Measurements from ENCODE around the gene MMAA.
"Not testable (repeated sequence)": the region's sequence is repeated elsewhere in the genome, so short reads cannot be mapped to it uniquely, and the experiment has no call there.

MMAA gene

GRCh38 chr4:145618932-145619638 lies at the start of gene MMAA:
MMAA (plus strand) TSS chr4:145619385; CDS start chr4:145639140, 19,755 bp downstream.
- DNase-seq, result peak; percentile 95

GRCh38 chr4:145574546-145574945 lies 44.6 kb upstream of the MMAA start:
- not testable (repeated sequence) for DNase-seq

- no peak for DNase-seq
Measured at GRCh38 chr4:145580906-145581305, 38.3 kb upstream of the MMAA start.

DNA sequence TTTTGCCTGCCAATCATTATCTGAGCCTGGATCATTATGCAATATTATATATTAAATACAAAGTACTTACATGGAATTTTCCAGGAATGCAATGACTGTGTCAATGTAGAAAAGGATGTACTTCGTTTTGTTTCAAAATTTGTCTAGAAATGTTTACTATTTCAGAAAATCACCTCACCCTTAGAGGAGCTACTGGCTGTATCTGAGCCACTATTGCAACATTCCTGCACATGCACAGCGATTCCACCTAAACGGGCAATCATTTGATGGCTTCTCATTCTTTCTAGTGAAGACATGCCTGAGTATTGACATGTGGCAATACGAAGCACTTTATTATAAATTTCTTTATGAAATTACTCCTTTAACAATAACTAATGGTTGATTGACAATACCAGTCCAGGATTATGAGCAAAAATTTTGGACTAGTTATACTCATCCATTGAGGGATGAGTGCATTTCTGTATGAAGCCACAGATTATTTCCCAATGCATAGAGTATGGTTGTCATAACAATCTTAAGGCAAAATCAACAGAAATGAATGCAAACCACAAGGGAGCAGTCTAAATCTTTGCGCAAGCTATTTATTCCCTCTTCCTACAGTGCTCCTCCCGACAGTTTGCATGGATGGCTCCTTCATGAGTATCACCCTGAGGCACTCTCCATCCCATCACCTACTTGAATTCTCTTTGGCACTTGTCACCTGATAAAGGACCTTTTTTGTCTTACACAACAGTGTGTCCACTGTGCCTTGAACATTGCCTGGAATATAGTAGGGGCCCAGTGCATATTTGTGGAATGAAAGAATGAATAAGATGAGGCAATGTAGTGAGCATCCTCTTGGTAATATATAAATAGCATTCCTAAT lies 35.8 kb upstream of the MMAA start:
- no peak for DNase-seq

GRCh38 chr4:145587088-145587754 lies 32.0 kb upstream of the MMAA start:
- no peak for DNase-seq

GRCh38 chr4:145589381-145589780 lies 29.8 kb upstream of the MMAA start:
- not testable (repeated sequence) for DNase-seq

DNA sequence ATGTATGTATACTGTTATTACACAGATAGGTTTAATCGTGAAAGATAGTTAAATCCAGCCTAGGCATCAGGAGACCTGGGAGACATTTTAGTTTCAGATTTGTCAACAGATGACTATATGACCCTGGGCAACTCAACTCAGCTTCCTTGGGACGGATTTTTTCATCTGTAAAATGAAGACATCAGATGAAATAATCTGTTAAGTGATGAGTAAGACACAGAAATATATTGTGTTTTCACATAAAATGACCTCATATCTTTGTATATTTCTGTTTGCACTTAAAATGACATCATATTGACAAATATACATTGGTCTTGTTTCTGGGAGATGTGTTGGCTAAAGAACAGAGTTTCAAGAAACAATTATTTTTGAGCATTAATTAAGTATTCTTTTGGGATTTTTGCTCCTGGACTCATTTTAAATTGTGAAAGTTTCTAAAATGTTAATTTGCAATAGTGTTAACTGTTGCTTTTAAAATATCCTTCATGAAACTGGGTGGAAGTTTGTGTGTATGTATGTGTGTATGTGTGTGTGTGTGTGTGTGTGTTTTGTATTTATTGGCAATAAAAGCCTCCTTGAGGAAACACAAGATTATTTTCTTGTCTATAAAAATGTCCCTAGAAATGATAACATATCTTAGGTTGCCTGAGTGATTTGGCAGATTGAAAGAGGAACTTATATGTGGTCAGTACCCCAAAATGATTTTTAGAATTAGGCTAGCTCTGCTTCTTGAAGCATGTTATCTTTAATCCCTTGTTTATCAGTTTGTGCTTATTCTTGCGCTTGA lies 29.1 kb upstream of the MMAA start:
- DNase-seq, result no peak

GRCh38 chr4:145602129-145602760 lies 16.9 kb upstream of the MMAA start:
- DNase-seq, result no peak

DNA sequence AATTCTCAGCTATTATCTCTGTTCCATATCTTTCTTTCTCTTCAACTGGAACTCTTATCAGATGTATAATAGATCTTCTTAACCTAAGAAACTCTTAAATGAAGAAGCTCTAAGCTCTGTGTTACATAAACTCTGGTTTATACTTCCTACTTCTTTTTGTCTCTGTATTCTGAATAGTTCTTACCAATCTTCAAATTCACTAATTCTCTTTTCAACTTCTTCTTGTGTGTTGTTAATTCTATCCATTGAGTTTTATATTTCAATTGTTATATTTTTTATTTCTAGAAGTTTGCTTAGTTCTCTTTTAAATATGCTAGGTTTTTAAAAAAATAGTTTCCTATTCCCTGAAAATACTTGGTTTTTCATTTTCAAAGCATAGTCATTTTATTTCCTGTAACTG lies 13.2 kb upstream of the MMAA start:
- no peak for DNase-seq

DNA sequence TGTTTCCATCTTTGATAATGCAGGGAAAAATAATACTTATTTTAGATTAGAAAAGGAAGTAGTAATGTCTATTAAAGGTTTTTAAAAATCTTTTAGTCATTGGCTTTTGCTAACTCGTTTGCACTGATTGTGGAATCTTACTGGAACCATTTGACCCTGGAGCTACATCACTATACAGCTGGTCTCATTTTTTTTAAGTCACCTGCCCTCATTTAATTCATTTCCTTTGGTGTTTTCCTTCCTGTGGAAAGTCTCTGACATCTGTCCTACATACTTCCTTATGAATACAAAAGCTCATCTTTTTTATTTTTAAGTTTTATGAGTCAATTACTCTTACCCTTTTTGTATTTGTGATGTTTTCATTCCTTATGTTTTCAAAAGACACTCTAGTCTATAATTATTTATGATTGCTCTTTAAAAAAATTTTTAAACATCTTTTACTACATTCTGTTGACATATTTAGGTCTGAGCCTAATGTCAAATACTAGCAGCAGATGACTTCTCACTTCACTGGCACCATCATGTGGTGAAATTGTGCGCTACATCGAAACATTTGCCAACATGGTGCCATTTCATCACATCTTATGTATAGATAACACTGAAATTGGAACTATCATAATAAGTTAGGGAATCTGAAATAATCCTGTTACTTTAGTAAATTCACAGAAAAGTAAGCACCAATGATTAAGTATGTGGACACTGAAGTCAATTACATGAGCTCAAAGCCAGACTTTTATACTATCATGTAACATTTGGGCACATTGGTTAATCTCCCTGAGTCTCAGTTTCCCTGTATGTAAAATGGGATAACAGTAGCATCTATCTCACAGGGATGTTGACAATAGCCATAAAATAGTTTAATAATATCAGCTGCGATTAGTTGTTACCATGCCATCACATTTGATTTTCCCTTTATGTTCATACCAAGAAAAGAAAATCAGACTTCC lies 9.4 kb upstream of the MMAA start:
- peak; percentile 69 for DNase-seq

- no peak for DNase-seq
Measured at GRCh38 chr4:145613566-145614232, 5.5 kb upstream of the MMAA start.

DNA sequence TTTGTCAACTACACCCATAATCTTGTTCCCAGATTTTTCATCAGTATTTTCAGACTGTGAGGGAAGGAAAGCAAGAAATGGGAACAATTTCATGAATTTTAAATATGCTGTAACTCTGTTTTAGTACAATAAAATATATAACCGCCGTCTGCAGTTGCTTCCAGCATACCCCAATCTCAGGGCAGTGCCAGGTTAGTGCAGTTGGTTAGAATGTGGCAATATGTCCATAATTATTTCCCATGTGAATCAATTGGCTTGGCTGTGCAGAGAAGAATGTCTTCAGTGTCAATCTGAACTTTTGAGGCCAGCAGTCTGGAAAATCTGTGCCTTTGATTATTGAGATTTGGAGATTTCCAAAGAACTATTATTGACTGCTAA lies 5.0 kb upstream of the MMAA start:
- DNase-seq, result no peak

- peak; percentile 10 for DNase-seq
Measured at GRCh38 chr4:145618210-145618931, 814 bp upstream of the MMAA start.

- DNase-seq, result peak; percentile 36
Measured at GRCh38 chr4:145619639-145619996, 433 bp downstream of the MMAA start.

DNA sequence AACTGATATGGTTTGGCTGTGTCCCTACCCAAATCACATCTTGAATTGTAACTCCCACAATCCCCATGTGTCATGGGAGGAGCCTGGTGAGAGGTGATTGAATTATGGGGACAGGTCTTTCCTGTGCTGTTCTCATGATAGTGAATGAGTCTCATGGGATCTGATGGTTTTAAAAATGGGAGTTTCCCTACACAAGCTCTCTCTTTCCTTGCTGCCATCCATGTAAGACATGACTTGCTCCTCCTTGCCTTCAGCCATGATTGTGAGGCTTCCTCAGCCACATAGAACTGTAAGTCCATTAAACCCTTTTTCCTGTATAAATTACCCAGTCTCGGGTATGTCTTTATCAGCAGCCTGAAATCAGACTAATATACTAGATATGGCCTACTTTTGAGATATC lies 2.9 kb downstream of the MMAA start:
- DNase-seq, result not testable (repeated sequence)

- no peak for DNase-seq
Measured at GRCh38 chr4:145623831-145624230, 4.6 kb downstream of the MMAA start.

DNA sequence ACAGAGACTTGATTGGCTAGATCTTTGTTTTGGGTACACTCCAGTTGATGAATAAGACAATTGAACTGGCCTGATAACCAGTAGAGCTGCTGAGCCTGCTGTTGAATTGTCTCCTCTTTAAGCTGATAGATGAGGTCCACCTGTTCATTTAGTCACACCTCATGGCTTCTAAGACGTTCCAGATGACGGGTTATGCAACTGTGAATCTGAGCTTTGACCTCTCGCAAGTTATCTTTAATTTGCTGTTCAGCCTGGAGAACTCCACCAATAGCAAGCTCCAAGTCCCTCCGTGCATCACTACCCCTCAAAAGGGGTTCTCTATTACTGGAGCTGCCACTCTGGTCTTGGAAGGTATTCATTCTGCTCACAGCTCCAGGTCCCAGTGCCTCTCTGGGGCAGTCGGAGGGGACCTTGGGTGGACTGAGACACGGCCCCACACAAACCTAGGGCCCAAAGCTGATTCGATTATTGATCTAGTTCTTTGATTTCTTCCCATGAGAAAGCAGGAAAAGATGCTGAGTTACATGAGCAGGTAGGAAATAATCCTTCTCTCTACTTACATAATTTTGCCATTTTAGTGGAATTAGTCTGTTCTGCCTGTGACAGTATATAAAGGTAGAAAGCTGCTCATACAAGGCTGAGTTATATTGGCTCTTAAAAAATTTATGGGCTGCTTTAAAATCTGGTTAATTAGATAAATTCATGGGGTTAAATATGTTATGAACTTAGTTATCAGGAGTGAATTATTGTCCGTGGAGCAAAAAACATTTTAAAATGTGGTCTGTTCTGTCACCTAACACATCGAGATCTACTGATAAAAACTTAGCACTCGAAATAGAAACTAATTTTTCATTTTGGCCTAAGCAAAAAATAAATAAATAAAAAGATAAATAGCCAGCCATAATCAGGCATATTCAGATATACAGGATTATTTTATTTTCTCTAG lies 6.8 kb downstream of the MMAA start:
- no peak for DNase-seq

DNA sequence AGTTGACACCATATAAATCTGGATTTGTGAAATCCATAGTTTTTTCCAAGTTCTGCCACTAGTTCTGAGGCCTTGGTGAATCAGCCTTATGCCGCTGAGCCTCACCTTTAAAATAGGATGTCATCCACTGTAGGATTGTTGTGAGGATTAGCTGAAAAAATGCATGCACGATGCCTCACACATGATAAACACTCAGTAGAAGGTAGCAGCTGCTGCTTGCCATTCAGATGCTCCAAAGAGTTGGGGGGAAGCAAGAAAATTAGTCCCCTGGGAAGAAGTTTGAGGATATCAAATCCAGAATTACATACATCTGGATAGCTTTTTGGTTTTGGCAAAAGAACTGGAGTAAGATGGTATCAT lies 7.4 kb downstream of the MMAA start:
- no peak for DNase-seq

- DNase-seq, result no peak
Measured at GRCh38 chr4:145635117-145635516, 15.9 kb downstream of the MMAA start.
